SK-MEL-5 (cell line): ENCODE data around the gene C10orf105. TPM values are rescaled to one million over a fixed set of nuclear protein-coding genes. Genes with fewer than 3 reads are reported as not detected.

Experiments
- DNase-seq: peaks from one replicate; pipeline ENCODE4 v3.0.0-alpha.2; 2016; ENCODE audit warnings: low read depth, low spot score
- in situ Hi-C: cut with HindIII; loops from 2 replicates; pipeline ENCODE4 v1.10.0; 2016; ENCODE audit warnings: low sequenced_read_pairs, high pct_unique_total_duplicates, low pct_unique_long_range_greater_than_20kb
- total RNA-seq: library from RNA; depleted of rRNA; stranded (reverse); fragments of >200 nt; shearing (Covaris generic); gene quantifications from 2 replicates; pipeline ENCODE4 v1.2.3, GENCODE V29; 2014

Gene C10orf105
- total RNA-seq, 1 experiment from 2014 or later = not detected

- no peak for DNase-seq
- in situ Hi-C loops = no loop called here
Measured at GRCh38 chr10:71694567-71694968, 25.0 kb downstream of the C10orf105 start.

- in situ Hi-C loops = no loop called here
- no peak for DNase-seq
Measured at GRCh38 chr10:71694039-71694501, 25.5 kb downstream of the C10orf105 start.

- no peak for DNase-seq
- in situ Hi-C loops = no loop called here
Measured at GRCh38 chr10:71693377-71693776, 26.2 kb downstream of the C10orf105 start.

- no peak for DNase-seq
- in situ Hi-C loops = no loop called here
Measured at GRCh38 chr10:71692598-71693306, 26.8 kb downstream of the C10orf105 start.

- DNase-seq = no peak
- in situ Hi-C loops = no loop called here
Measured at GRCh38 chr10:71691405-71691804, 28.2 kb downstream of the C10orf105 start.

GRCh38 chr10:71690094-71690720, 29.4 kb downstream of the C10orf105 start:
- no peak for DNase-seq
- in situ Hi-C loops = no loop called here

- no peak for DNase-seq
- in situ Hi-C loops = no loop called here
Measured at GRCh38 chr10:71688256-71688655, 31.3 kb downstream of the C10orf105 start.

- DNase-seq = no peak
- in situ Hi-C loops = no loop called here
Measured at GRCh38 chr10:71687480-71687879, 32.1 kb downstream of the C10orf105 start.

GRCh38 chr10:71687077-71687476, 32.5 kb downstream of the C10orf105 start:
- DNase-seq = no peak
- in situ Hi-C loops = no loop called here

GRCh38 chr10:71685554-71686232, 33.9 kb downstream of the C10orf105 start:
- in situ Hi-C loops = no loop called here
- DNase-seq = no peak

GRCh38 chr10:71684356-71685173, 35.0 kb downstream of the C10orf105 start:
- peak; percentile 17 for DNase-seq
- in situ Hi-C loops = no loop called here

- DNase-seq = no peak
- in situ Hi-C loops = no loop called here
Measured at GRCh38 chr10:71683301-71683700, 36.3 kb downstream of the C10orf105 start.

GRCh38 chr10:71681977-71682376, 37.6 kb downstream of the C10orf105 start:
- DNase-seq = no peak
- in situ Hi-C loops = no loop called here

GRCh38 chr10:71679425-71679824, 40.2 kb downstream of the C10orf105 start:
- in situ Hi-C loops = no loop called here
- no peak for DNase-seq

- DNase-seq = no peak
Measured at GRCh38 chr10:71678057-71678805, 41.3 kb downstream of the C10orf105 start.

GRCh38 chr10:71677261-71677660, 42.3 kb downstream of the C10orf105 start:
- DNase-seq = no peak
- in situ Hi-C loops = no loop called here

More at GRCh38 chr10:71678057-71678805, 41.3 kb downstream of the C10orf105 start:
- in situ Hi-C loops = no loop called here

GRCh38 chr10:71675295-71675970, 44.1 kb downstream of the C10orf105 start:
- DNase-seq = no peak
- in situ Hi-C loops = no loop called here
